Activated T-helper 9 cell treated with anti-CD3 and anti-CD28 coated beads, Interleukin-2, amount 50 U/mL, for 16 hours (primary cell): ENCODE data around the gene STT3A.
"Not testable (repeated sequence)": the region's sequence is repeated elsewhere in the genome, so short reads cannot be mapped to it uniquely, and the experiment has no call there.

ENCODE experiments used
- DNase-seq: peaks from one replicate; pipeline ENCODE4 v3.0.0-alpha.2; 2020; ENCODE audit warnings: low read depth

STT3A gene

DNA sequence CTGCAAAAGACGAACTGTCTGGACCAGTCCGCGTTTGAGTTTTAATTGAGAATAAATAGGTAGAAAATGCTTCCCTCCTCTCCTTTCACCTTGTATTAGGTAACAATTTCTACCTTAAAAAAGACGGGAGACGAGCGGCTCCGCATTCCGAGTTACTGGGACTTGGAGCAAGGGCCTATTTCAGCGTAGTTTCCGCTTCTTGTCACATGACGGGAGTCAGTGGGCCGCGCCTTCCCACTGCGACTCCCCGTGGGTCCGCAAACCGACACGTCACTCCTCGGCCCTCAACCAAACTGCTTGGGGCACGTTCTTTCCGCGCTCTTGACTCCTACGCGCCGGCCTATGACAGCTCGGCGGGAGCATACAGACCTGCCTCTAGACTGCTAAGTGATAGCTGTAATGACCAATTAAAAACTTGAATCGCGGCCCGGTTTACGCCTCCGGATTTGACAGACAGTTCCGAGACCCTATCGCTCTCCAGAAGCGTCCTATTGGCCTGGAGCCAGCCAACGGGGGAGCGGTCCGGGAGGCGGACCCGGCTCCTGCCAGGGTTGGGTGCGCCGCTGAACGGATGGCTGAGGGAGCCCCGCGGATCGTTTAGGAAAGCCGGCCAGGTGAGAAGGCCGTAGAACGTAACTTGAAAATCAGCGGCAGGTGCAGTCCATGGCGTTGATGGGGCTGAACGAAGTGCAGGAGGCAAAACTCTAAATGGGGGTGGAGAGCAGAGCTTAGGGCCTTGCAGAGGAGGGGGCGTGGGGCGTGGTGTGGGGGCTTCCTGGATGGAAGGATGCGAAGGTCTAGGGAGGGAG lies at the start of gene STT3A:
STT3A (plus strand) TSS at position 548 of the 809 bp plus-strand sequence. CDS start 3,064 bp downstream, outside the sequence.
- DNase-seq, result peak; percentile 96

DNA sequence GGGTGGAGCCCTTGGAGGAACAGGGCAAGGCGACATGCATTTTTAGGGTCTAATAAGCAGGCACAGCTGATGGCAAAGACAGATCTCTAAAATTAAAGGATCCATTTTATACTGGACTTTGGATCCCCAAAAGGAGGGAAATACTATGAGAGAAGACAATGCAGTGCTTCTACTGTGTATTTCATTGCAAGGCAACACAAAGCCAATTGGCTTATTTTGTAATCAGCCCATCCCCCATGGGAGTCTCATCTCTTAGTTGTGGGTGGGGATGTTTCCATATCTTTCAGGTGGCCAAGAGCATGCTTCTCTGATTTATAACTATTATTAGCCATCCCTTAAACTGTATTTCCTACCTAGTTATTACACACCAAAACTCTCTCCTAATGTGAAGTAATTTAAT lies 41.9 kb upstream of the STT3A start:
- no peak for DNase-seq

- no peak for DNase-seq
These were observed 40.8 kb upstream of the STT3A start for GRCh38 chr11:125551835-125552342.

- DNase-seq, result no peak
These were observed 39.7 kb upstream of the STT3A start for GRCh38 chr11:125552927-125553326.

DNA sequence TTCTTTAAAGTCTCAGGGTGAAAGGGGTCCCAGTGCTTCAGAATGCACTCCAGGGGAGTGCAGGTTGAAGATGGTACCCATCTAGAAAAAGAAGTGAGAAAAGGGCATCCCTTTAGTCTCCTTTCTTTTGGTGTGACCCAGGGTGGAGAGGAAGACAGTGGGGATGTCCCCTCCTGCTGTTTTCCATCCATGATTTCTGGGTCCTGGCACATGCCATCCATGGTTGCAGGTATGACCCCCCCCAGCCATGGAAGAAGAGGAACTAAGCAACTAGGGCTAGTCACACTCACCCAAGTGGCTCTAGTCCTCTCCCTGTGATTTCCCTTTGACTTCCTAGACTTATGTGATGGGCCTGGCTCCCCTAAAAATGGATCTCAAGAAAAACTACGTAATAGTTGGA lies 39.3 kb upstream of the STT3A start:
- no peak for DNase-seq

GRCh38 chr11:125554038-125554437 lies 38.6 kb upstream of the STT3A start:
- no peak for DNase-seq

DNA sequence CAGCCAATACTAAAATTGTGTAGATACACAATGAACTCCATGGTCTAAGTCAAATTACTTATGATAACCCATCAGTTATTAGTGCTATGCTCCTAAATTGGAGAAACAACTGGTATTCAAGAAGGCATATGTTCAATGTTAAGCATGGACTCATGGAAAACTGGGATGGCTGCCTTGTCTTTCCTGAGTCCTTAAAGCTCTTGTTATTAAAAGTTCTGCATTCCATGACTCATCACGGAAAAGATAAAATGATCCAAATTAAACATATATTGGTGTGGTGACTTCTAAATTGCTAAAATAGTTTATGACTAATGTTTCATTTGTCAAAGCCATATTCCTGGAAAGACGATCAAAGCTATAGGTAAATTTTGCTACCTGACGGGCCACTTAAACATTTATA lies 32.8 kb upstream of the STT3A start:
- no peak for DNase-seq

DNA sequence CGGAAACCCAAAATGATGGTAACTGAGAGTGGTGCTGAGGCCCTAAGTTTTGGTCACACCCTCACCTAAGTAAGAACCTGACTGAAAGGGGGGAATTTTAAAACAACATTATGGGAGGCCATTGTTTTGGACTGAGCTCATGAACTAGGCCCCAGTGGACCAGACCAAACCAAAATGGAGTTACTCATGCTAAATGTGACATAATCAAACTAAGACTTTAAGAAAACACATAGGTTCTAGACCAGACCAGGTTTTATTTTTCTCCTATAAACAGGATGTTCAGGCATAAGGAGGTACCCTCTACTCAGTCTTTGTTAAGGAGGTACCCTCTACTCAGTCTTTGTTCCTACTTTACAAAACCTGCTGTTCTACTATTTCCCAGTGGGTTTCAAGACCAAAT lies 30.7 kb upstream of the STT3A start:
- DNase-seq, result no peak

DNA sequence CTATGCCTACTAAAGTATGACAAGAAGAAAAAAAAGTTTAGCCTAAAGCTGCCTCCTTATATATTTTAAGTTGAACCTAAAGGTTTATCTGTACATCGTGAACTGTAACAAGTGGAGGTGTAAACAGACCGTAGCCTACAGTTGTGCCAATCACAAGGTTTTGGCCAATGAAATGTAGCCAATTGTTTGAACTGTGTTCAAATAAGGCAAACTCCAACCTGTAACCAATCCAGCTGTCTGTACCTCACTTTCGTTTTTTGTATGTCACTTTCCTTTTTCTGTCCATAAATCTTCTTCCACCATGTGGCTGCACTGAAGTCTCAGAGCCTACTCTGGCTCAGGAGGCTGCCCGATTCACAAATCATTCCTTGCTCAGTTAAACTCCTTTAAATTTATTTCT lies 30.2 kb upstream of the STT3A start:
- DNase-seq, result no peak

DNA sequence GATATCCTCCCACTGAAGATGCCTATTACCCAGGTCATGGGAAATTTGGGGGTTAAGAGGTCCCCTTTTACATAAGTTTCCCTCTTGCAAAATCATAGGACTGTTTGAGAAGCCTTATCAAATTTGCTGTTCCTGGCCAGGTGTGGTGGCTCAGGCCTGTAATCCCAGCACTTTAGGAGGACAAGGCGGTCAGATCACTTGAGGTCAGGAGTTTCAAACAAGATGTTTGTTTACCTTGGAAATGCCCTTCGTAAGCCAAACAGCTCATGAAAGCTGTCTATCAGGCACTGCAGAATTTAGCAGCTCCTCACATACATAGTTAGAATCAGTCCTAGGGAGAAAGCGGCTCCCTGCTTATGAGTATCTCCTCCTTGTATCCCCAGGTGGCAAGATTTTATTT lies 28.3 kb upstream of the STT3A start:
- DNase-seq, result no peak

GRCh38 chr11:125566235-125566634 lies 26.4 kb upstream of the STT3A start:
- DNase-seq, result no peak

DNA sequence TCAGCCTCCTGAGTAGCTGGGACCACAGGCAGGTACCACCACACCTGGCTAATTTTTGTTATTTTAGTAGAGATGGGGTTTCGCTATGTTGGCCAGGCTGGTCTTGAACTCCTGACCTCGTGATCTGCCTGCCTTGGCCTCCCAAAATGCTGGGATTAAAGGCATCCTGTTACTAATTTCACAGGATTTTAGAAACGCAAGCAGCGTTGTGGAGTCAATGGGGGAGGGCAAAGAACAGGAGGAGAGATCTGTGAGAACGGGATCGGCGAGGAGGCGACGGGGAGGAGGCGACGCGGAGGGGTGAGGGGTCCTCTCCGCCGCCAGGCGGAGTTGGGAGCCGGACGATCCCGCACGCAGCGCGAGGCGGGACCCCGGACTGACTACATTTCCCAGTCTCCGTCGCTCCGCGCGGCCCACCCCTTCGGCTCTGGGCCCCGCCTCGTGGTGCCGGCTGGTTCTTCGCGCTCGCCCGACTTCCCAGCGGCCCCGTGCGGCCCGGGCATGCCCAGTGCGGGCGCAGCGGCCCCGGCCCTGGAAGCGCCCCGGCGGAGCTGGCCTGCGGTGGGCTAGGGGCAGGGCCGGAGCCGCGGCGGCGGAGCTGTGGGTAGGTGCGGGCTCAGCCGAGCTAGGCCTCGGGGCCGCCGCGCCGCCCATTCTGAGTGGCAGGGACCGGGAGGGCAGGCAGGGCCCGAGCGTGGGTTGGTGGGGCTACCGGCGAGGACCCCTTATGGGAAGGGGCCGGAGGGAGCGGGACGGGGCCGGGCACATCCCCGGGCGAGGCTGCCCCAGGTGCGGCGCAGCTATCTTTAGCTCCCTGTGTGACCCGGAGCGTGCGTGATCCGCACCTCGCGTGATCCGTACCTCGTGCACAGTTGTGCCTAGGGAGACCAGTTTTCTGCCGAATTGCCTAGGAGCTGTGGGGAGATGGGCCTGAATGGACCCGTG lies 23.4 kb upstream of the STT3A start, which contains the start of gene EI24:
EI24 (plus strand) TSS at position 508 of the 945 bp plus-strand sequence. CDS start 3,051 bp downstream, outside the sequence.
- peak; percentile 86 for DNase-seq

GRCh38 chr11:125569915-125570621 lies 22.6 kb upstream of the STT3A start:
- no peak for DNase-seq

DNA sequence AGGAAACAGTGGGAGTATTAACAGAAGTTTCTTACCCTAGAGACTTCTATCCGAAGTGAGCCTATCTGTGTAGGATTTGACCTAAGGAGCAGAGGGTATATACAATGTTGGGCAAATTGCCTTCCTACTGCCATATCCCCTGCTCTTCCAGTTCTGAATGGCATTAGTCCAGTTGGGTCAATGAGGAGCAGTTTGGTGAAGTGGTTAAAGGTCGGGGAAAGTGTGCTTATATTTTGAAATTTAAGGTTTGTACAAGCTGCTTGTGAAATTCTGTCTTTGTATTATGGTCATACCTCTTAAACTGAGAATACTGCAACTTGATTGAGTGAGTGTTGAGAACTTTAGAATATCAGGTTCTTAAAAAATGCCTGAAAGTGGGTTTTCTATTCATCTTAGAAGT lies 21.7 kb upstream of the STT3A start:
- DNase-seq, result no peak

GRCh38 chr11:125572916-125573315 lies 19.7 kb upstream of the STT3A start:
- DNase-seq, result no peak

GRCh38 chr11:125577181-125577580 lies 15.5 kb upstream of the STT3A start:
- DNase-seq, result not testable (repeated sequence)

DNA sequence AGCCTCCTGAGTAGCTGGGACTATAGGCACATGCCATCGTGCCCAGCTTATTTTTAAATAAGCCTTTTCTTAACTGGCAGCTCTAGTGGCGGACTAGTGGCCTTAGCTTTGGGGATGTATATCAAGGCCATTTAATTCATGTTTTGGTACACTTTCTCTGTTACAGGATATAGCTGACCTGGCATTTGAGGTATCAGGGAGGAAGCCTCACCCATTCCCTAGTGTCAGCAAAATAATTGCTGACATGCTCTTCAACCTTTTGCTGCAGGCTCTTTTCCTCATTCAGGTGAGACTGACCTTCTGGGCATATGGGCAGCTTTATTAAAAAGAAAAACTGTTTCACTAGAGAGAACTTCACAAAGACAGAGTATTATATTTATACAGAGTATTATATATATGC lies 13.9 kb upstream of the STT3A start:
- DNase-seq, result no peak

- no peak for DNase-seq
These were observed 12.8 kb upstream of the STT3A start for GRCh38 chr11:125579811-125580210.

DNA sequence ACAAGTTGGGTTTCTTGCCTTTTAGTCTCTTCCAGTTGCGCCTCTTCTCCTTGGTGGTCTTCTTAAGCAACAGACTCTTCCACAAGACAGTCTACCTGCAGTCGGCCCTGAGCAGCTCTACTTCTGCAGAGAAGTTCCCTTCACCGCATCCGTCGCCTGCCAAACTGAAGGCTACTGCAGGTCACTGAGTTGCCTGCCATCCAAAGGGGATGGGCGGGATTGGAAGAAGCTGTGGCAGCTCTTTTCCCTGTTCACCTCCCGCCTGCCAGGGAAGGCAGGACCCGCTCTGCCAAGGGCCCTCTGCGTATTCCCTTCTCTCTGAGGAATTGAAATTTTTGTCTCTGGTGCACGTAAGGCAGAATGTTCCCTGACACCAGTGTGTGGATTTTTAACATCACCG lies 9.2 kb upstream of the STT3A start:
- DNase-seq, result no peak

DNA sequence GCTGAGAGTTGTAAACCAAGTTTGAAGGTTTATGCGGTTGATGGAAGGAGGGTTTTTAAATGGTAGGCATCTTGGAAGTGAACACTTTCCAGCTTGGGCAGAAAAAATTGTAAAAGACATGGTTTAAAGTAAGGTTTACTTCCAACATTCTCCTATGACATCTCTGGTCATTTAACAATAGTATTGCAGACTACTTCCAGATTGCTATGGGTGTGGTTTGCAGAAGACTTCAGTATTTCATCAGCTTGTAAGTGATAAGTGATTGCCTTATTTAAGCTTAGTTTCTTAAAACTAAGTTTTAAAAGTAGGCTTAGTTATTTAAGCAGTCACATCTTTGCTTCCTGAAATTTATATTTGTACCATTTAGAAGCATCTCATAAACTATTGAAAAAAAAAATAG lies 7.2 kb upstream of the STT3A start:
- DNase-seq, result no peak

DNA sequence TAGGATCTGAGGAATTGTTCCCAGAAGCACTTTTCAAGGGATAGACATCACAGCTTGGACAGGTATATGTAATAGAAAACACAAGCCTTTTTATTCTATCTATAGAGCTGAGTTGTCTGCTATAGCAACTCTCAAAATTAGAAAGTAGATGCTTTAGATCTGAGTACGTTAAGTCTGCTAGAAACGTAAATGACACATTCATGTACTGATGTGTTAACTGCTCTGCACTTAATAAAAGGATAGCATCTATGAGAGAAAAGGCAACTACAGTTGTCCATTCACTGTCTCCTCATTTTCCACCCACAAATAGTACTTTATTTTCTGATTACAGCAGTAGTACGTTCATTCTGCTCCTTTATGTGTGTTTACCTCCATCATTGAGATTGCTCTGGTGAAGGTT lies 6.0 kb upstream of the STT3A start:
- DNase-seq, result no peak

DNA sequence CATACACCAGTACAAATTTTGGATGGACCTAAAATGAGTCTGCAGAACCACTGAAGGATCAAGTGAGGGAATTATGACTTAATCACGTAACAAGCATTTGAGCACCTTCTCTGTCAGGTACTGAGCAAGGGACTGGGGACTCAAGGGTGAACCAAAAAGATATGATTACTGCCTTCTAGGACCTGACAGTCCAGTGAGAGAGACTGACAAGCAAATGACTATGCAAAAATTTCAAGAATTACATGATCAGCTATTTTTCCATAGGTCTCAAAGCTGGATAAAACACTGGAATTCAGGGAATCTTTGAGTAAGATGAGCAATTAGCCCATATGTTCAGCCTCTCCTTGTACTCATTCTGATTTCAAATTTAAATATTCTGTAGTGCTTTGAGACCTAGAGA lies 5.2 kb upstream of the STT3A start:
- DNase-seq, result no peak
